GM19455 (cell line): ENCODE measurements around the gene CA5A.
"Not testable (repeated sequence)": the region's sequence is repeated elsewhere in the genome, so short reads cannot be mapped to it uniquely, and the experiment has no call there.

ENCODE experiments used
- ATAC-seq: cut with Tn5 transposase; IDR thresholded peaks from one replicate; pipeline ENCODE4 v1.9.1; 2021; ENCODE audit not compliant: unreplicated experiment

Gene CA5A

GRCh38 chr16:87936375-87937230 is at the start of gene CA5A:
CA5A (minus strand) TSS chr16:87936529; CDS start chr16:87936450, 79 bp downstream.
- ATAC-seq = no peak

- not testable (repeated sequence) for ATAC-seq
Measured at GRCh38 chr16:87985493-87985892, 49.2 kb upstream of the CA5A start.

- no peak for ATAC-seq
Measured at GRCh38 chr16:87984632-87985267, 48.4 kb upstream of the CA5A start.

- not testable (repeated sequence) for ATAC-seq
Measured at GRCh38 chr16:87984180-87984579, 47.9 kb upstream of the CA5A start.

- not testable (repeated sequence) for ATAC-seq
Measured at GRCh38 chr16:87983737-87984097, 47.4 kb upstream of the CA5A start.

- ATAC-seq = not testable (repeated sequence)
Measured at GRCh38 chr16:87983072-87983736, 46.9 kb upstream of the CA5A start.

- ATAC-seq = no peak
Measured at GRCh38 chr16:87982581-87983041, 46.3 kb upstream of the CA5A start.

- ATAC-seq = not testable (repeated sequence)
Measured at GRCh38 chr16:87981376-87981775, 45.0 kb upstream of the CA5A start.

- not testable (repeated sequence) for ATAC-seq
Measured at GRCh38 chr16:87979911-87980630, 43.7 kb upstream of the CA5A start.

- ATAC-seq = no peak
Measured at GRCh38 chr16:87979352-87979751, 43.0 kb upstream of the CA5A start.

GRCh38 chr16:87978127-87978526 is 41.8 kb upstream of the CA5A start:
- ATAC-seq = no peak

GRCh38 chr16:87976665-87977064 is 40.3 kb upstream of the CA5A start:
- no peak for ATAC-seq

- ATAC-seq = no peak
Measured at GRCh38 chr16:87974178-87974577, 37.8 kb upstream of the CA5A start.

- no peak for ATAC-seq
Measured at GRCh38 chr16:87973717-87974116, 37.4 kb upstream of the CA5A start.

- no peak for ATAC-seq
Measured at GRCh38 chr16:87971933-87972332, 35.6 kb upstream of the CA5A start.

GRCh38 chr16:87970186-87970585 is 33.9 kb upstream of the CA5A start:
- no peak for ATAC-seq

GRCh38 chr16:87968541-87968940 is 32.2 kb upstream of the CA5A start:
- no peak for ATAC-seq

- ATAC-seq = no peak
Measured at GRCh38 chr16:87966685-87967185, 30.4 kb upstream of the CA5A start.

- no peak for ATAC-seq
Measured at GRCh38 chr16:87966064-87966645, 29.8 kb upstream of the CA5A start.

GRCh38 chr16:87965417-87965816 is 29.1 kb upstream of the CA5A start:
- no peak for ATAC-seq
